ENCODE data around the gene NPNT.

GRCh38 chr4:105978684-105979296, 83.5 kb downstream of the NPNT start:
- no peak for TF ChIP-seq POLR2A (IDR thresholded peaks at IDR 0.05)
- no peak for TF ChIP-seq CTCF (IDR thresholded peaks at IDR 0.05)

Measured in vagina (tissue), 2 donors.